Measurements from ENCODE around the gene N4BP2. TPM values are rescaled to one million over a fixed set of nuclear protein-coding genes. Genes with fewer than 3 reads are reported as not detected.

Gene N4BP2
- total and polyA plus RNA-seq, 2 donors from 2014 or later = 0.71 to 10.5 TPM

- H3K4me1 ChIP-seq (ENCODE audit: control insufficient read depth in 2 of 3, insufficient read depth in 2 of 3, low read depth in 1 of 3, low read length in 3 of 3) = no peaks in the 10 kb centered on the region
- H3K27me3 ChIP-seq (ENCODE audit: control insufficient read depth, insufficient read depth, low read length) = no peaks in the 10 kb centered on the region
- intact Hi-C loops (cut with DNase I) = no loop called here
- no peaks in the 10 kb centered on the region for H3K36me3 ChIP-seq (ENCODE audit: control insufficient read depth in 2 of 3, insufficient read depth in 3 of 3, low read length in 3 of 3)
- no peak overlapping the region for H3K9ac ChIP-seq (ENCODE audit: low read length in 3 of 3)
- no peaks in the 10 kb centered on the region for H3K9me3 ChIP-seq (ENCODE audit: control insufficient read depth in 2 of 3, insufficient read depth in 1 of 3, low read length in 3 of 3)
- H3K4me3 ChIP-seq (ENCODE audit: low read length in 3 of 3) = no peak overlapping the region
- no peak overlapping the region for H3K27ac ChIP-seq (ENCODE audit: low read depth in 2 of 2, low read length in 2 of 2)
- DNase-seq (peak in 1 of 5 donors; percentile 63), FAIRE-seq (no peak)
- no peak for TF ChIP-seq CTCF (IDR thresholded peaks at IDR 0.05; ENCODE audit: borderline replicate concordance, extremely low read depth, insufficient read depth)
Observed at GRCh38 chr4:40043786-40044185, 12.9 kb upstream of the N4BP2 start.

- Histone ChIP-seq H3K4me1 (ENCODE audit: control insufficient read depth in 2 of 3, insufficient read depth in 2 of 3, low read depth in 1 of 3, low read length in 3 of 3) (no peaks in the 10 kb centered on the region), H3K4me3 (ENCODE audit: low read length in 3 of 3) (no peak overlapping the region), H3K36me3 (ENCODE audit: control insufficient read depth in 2 of 3, insufficient read depth in 3 of 3, low read length in 3 of 3) (no peaks in the 10 kb centered on the region), H3K9me3 (ENCODE audit: control insufficient read depth in 2 of 3, insufficient read depth in 1 of 3, low read length in 3 of 3) (no peaks in the 10 kb centered on the region), H3K27me3 (ENCODE audit: control insufficient read depth, insufficient read depth, low read length) (no peaks in the 10 kb centered on the region), H3K9ac (ENCODE audit: low read length in 3 of 3) (no peak overlapping the region), H3K27ac (ENCODE audit: low read depth in 2 of 2, low read length in 2 of 2) (no peak overlapping the region)
- intact Hi-C loops (cut with DNase I) = no loop called here
- DNase-seq (peak in 2 of 5 donors; percentile 31 to 42), FAIRE-seq (peak; percentile 35)
- TF ChIP-seq CTCF (IDR thresholded peaks at IDR 0.05; ENCODE audit: borderline replicate concordance, extremely low read depth, insufficient read depth) = no peak
Observed at GRCh38 chr4:40046311-40046980, 10.2 kb upstream of the N4BP2 start.

- no peak overlapping the region for H3K4me3 ChIP-seq (ENCODE audit: low read length in 3 of 3)
- H3K4me1 ChIP-seq (ENCODE audit: control insufficient read depth in 2 of 3, insufficient read depth in 2 of 3, low read depth in 1 of 3, low read length in 3 of 3) = peaks cover 0 to 4% (median 0%) of the 10 kb centered on the region in 3 donors
- H3K27me3 ChIP-seq (ENCODE audit: control insufficient read depth, insufficient read depth, low read length) = no peaks in the 10 kb centered on the region
- no peaks in the 10 kb centered on the region for H3K36me3 ChIP-seq (ENCODE audit: control insufficient read depth in 2 of 3, insufficient read depth in 3 of 3, low read length in 3 of 3)
- TF ChIP-seq CTCF (IDR thresholded peaks at IDR 0.05; ENCODE audit: borderline replicate concordance, extremely low read depth, insufficient read depth) = no peak
- intact Hi-C loops (cut with DNase I) = no loop called here
- DNase-seq (no peak), FAIRE-seq (no peak)
- H3K27ac ChIP-seq (ENCODE audit: low read depth in 2 of 2, low read length in 2 of 2) = no peak overlapping the region
- no peaks in the 10 kb centered on the region for H3K9me3 ChIP-seq (ENCODE audit: control insufficient read depth in 2 of 3, insufficient read depth in 1 of 3, low read length in 3 of 3)
- no peak overlapping the region for H3K9ac ChIP-seq (ENCODE audit: low read length in 3 of 3)
Observed at GRCh38 chr4:40053161-40053560, 3.5 kb upstream of the N4BP2 start.

GRCh38 chr4:40055511-40055862 lies 1.2 kb upstream of the N4BP2 start:
- H3K9me3 ChIP-seq (ENCODE audit: control insufficient read depth in 2 of 3, insufficient read depth in 1 of 3, low read length in 3 of 3) = no peaks in the 10 kb centered on the region
- TF ChIP-seq CTCF (IDR thresholded peaks at IDR 0.05; ENCODE audit: borderline replicate concordance, extremely low read depth, insufficient read depth) = no peak
- FAIRE-seq = no peak
- intact Hi-C loops (cut with DNase I) = no loop called here
- H3K9ac ChIP-seq (ENCODE audit: low read length in 3 of 3) = peak overlapping the region; percentile 50 to 93 (median 63)
- H3K27ac ChIP-seq (ENCODE audit: low read depth in 2 of 2, low read length in 2 of 2) = peak overlapping the region; percentile 98 to 99
- peaks cover 0 to 4% (median 0%) of the 10 kb centered on the region in 3 donors for H3K4me1 ChIP-seq (ENCODE audit: control insufficient read depth in 2 of 3, insufficient read depth in 2 of 3, low read depth in 1 of 3, low read length in 3 of 3)
- H3K4me3 ChIP-seq (ENCODE audit: low read length in 3 of 3) = peak overlapping the region; percentile 71 to 81 (median 76)
- no peaks in the 10 kb centered on the region for H3K36me3 ChIP-seq (ENCODE audit: control insufficient read depth in 2 of 3, insufficient read depth in 3 of 3, low read length in 3 of 3)
- peak in 1 of 5 donors; percentile 67 for DNase-seq
- no peaks in the 10 kb centered on the region for H3K27me3 ChIP-seq (ENCODE audit: control insufficient read depth, insufficient read depth, low read length)
